Kidney epithelial cell (primary cell): ENCODE results near the gene BAZ1A. TPM values are rescaled to one million over a fixed set of nuclear protein-coding genes. Genes with fewer than 3 reads are reported as not detected.

ENCODE experiments used
- DNase-seq: peaks from one replicate; pipeline ENCODE4 v3.0.0-alpha.2; 2010; ENCODE audit warnings: low read depth
- H3K27me3 ChIP-seq: 2 replicates; pipeline ENCODE4 v1.6.0; 2011; ENCODE audit warnings: low read length; ENCODE audit not compliant: control insufficient read depth, insufficient read depth
- H3K36me3 ChIP-seq: 2 replicates; pipeline ENCODE4 v1.5.1; 2011; ENCODE audit warnings: low read length; ENCODE audit not compliant: control insufficient read depth, insufficient read depth
- H3K4me3 ChIP-seq: 2 replicates; pipeline ENCODE4 v1.5.1; 2011; ENCODE audit warnings: low read depth, mild to moderate bottlenecking, control low read depth, low read length
- CTCF ChIP-seq: IDR thresholded peaks from 2 replicates; pipeline ENCODE4 v1.5.1; 2011; ENCODE audit warnings: mild to moderate bottlenecking, moderate library complexity, low read length, control low read depth, inconsistent platforms; ENCODE audit not compliant: insufficient read depth, poor library complexity, severe bottlenecking
- total RNA-seq: library from RNA; depleted of rRNA; stranded (reverse); fragments of >200 nt; gene quantifications from 2 replicates; pipeline ENCODE4 v1.2.3, GENCODE V29; 2015

The BAZ1A gene
- total RNA-seq, 1 donor from 2014 or later: 36.1 TPM

- no peak overlapping the region for H3K4me3 ChIP-seq
- H3K27me3 ChIP-seq: no peaks in the 10 kb centered on the region
- no peaks in the 10 kb centered on the region for H3K36me3 ChIP-seq
- DNase-seq: no peak
- TF ChIP-seq CTCF: no peak
These were observed 41.3 kb downstream of the BAZ1A start for GRCh38 chr14:34833549-34834523.

GRCh38 chr14:34826661-34827060 is 48.5 kb downstream of the BAZ1A start:
- no peaks in the 10 kb centered on the region for H3K27me3 ChIP-seq
- no peak for TF ChIP-seq CTCF
- H3K4me3 ChIP-seq: no peak overlapping the region
- no peaks in the 10 kb centered on the region for H3K36me3 ChIP-seq
- DNase-seq: no peak

- no peak for DNase-seq
- H3K27me3 ChIP-seq: no peaks in the 10 kb centered on the region
- H3K36me3 ChIP-seq: no peaks in the 10 kb centered on the region
- H3K4me3 ChIP-seq: no peak overlapping the region
- no peak for TF ChIP-seq CTCF
These were observed 50.3 kb downstream of the BAZ1A start for GRCh38 chr14:34824826-34825225.

- Histone ChIP-seq H3K4me3 (no peak overlapping the region), H3K27me3 (no peaks in the 10 kb centered on the region), H3K36me3 (no peaks in the 10 kb centered on the region)
- TF ChIP-seq CTCF: no peak
- DNase-seq: no peak
These were observed 50.9 kb downstream of the BAZ1A start for GRCh38 chr14:34824256-34824655.

- Histone ChIP-seq H3K27me3 (no peaks in the 10 kb centered on the region), H3K36me3 (peaks cover 1% of the 10 kb centered on the region), H3K4me3 (no peak overlapping the region)
- no peak for TF ChIP-seq CTCF
- no peak for DNase-seq
These were observed 57.4 kb downstream of the BAZ1A start for GRCh38 chr14:34817768-34818167.
